ENCODE data around the gene SENP1.

DNA sequence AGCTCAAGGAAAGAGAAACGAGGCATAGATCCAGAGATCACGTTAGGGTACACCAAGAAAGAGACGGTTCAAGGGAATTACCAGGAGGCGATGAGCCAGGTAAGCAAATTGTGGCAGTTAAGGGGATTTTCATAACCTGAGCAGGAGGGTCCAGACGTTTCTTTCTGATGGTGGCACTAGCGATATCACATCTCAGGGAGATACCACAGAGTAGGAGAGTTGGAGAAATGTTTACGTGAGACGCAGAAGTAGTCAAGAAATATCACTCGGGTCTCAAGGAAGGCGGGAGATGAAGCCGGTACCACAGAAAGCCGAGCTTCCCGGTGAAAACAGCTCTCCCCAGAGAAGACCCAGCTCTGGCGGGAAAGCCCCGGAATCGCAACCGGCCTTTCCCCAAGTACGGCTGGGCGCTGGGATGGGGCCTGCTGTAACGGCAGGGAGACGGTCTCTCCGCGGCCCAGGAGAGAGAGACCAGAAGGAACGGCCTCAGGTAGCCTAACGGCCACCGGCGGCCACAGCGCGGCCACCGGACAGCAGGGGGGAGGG lies 485 bp downstream of the SENP1 start:
- no peak for TF ChIP-seq POLR2A (IDR thresholded peaks at IDR 0.05)
- TF ChIP-seq, protein P1, sequence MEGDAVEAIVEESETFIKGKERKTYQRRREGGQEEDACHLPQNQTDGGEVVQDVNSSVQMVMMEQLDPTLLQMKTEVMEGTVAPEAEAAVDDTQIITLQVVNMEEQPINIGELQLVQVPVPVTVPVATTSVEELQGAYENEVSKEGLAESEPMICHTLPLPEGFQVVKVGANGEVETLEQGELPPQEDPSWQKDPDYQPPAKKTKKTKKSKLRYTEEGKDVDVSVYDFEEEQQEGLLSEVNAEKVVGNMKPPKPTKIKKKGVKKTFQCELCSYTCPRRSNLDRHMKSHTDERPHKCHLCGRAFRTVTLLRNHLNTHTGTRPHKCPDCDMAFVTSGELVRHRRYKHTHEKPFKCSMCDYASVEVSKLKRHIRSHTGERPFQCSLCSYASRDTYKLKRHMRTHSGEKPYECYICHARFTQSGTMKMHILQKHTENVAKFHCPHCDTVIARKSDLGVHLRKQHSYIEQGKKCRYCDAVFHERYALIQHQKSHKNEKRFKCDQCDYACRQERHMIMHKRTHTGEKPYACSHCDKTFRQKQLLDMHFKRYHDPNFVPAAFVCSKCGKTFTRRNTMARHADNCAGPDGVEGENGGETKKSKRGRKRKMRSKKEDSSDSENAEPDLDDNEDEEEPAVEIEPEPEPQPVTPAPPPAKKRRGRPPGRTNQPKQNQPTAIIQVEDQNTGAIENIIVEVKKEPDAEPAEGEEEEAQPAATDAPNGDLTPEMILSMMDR (IDR thresholded peaks at IDR 0.05): no peak
